NK-92 treated with Interleukin-12 subunit alpha and Interleukin-12 subunit beta, amount 100 ng/mL, for 24 hours (cell line): ENCODE measurements around the gene BCAM.
"Not testable (repeated sequence)": the region's sequence is repeated elsewhere in the genome, so short reads cannot be mapped to it uniquely, and the experiment has no call there.

ENCODE experiments used
- DNase-seq: peaks from one replicate; lab custom pipeline; 2025; lab: John Stamatoyannopoulos, UW

BCAM gene

GRCh38 chr19:44808463-44809371 is at the start of gene BCAM:
BCAM (plus strand) TSS chr19:44809103; CDS start chr19:44809125, 22 bp downstream.
- no peak for DNase-seq

GRCh38 chr19:44762038-44762437 is 46.9 kb upstream of the BCAM start:
- no peak for DNase-seq

- DNase-seq, result no peak
These were observed 43.6 kb upstream of the BCAM start for GRCh38 chr19:44765033-44765948.

- DNase-seq, result no peak
These were observed 43.0 kb upstream of the BCAM start for GRCh38 chr19:44765949-44766335.

- no peak for DNase-seq
These were observed 41.4 kb upstream of the BCAM start for GRCh38 chr19:44767295-44768180.

GRCh38 chr19:44770550-44771257 is 38.2 kb upstream of the BCAM start:
- DNase-seq, result peak; percentile 96

GRCh38 chr19:44772144-44772543 is 36.8 kb upstream of the BCAM start:
- not testable (repeated sequence) for DNase-seq

- no peak for DNase-seq
These were observed 35.9 kb upstream of the BCAM start for GRCh38 chr19:44772959-44773358.

GRCh38 chr19:44775676-44776240 is 33.1 kb upstream of the BCAM start:
- DNase-seq, result no peak

GRCh38 chr19:44776402-44777096 is 32.4 kb upstream of the BCAM start:
- DNase-seq, result no peak

- no peak for DNase-seq
These were observed 31.1 kb upstream of the BCAM start, which contains the start of gene CBLC for GRCh38 chr19:44777715-44778347. CBLC (plus strand) TSS chr19:44777890; CDS start chr19:44777932, 42 bp downstream.

GRCh38 chr19:44779150-44779549 is 29.8 kb upstream of the BCAM start:
- no peak for DNase-seq

GRCh38 chr19:44781694-44782093 is 27.2 kb upstream of the BCAM start:
- not testable (repeated sequence) for DNase-seq

- DNase-seq, result no peak
These were observed 26.2 kb upstream of the BCAM start for GRCh38 chr19:44782729-44783128.

GRCh38 chr19:44783545-44783944 is 25.4 kb upstream of the BCAM start:
- DNase-seq, result no peak

GRCh38 chr19:44785271-44785670 is 23.6 kb upstream of the BCAM start:
- no peak for DNase-seq

GRCh38 chr19:44785993-44786392 is 22.9 kb upstream of the BCAM start:
- DNase-seq, result no peak

GRCh38 chr19:44788971-44789370 is 19.9 kb upstream of the BCAM start:
- DNase-seq, result no peak

GRCh38 chr19:44789943-44790483 is 18.9 kb upstream of the BCAM start:
- DNase-seq, result no peak
